GM12872 (cell line): ENCODE data around the gene CDKL4.

Source experiments
- TF ChIP-seq, protein P1 (sequence below): IDR thresholded peaks from 3 replicates; pipeline ENCODE4 v1.5.1; 2011; ENCODE audit warnings: low read depth, mild to moderate bottlenecking, low read length, moderate library complexity; ENCODE audit not compliant: insufficient read depth

Gene CDKL4

DNA sequence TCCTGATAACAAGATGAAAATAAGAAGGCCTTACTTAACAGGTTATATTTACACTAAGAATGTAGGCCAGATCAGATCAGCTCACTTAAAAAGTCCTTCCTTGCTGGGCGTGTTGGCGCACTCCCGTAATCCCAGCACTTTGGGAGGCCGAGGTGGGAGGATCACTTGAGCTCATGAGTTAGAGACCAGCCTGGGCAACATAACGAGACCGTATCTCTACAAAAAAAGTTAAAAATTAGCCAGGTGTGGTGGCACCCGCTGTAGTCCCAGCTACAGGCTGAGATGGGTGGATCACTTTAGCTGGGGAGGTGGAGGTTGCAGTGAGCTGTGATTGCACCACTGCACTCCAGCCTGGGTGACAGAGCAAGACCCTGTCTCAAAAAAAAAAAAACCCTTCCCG lies 69.7 kb downstream of the CDKL4 start:
- TF ChIP-seq, protein P1, sequence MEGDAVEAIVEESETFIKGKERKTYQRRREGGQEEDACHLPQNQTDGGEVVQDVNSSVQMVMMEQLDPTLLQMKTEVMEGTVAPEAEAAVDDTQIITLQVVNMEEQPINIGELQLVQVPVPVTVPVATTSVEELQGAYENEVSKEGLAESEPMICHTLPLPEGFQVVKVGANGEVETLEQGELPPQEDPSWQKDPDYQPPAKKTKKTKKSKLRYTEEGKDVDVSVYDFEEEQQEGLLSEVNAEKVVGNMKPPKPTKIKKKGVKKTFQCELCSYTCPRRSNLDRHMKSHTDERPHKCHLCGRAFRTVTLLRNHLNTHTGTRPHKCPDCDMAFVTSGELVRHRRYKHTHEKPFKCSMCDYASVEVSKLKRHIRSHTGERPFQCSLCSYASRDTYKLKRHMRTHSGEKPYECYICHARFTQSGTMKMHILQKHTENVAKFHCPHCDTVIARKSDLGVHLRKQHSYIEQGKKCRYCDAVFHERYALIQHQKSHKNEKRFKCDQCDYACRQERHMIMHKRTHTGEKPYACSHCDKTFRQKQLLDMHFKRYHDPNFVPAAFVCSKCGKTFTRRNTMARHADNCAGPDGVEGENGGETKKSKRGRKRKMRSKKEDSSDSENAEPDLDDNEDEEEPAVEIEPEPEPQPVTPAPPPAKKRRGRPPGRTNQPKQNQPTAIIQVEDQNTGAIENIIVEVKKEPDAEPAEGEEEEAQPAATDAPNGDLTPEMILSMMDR, result no peak

DNA sequence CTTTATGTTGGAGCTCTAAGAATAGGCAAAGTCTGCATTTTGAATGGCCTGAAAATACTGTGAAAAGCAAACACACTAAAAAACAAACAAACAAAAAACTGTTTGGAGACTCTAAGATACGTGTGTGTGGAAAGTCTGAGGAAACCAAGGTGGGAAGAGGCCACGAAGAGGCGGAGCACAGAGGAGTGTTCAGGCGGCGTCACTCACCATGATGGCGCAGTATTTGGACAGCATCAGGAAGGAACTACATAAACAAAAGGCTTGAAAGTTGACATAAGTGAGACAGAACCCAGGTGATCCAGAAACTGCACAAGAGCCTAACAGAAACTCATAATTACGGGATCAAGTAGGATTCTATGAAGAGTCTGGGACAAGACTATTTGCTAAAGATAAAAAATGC lies 72.1 kb downstream of the CDKL4 start:
- TF ChIP-seq, protein P1, result no peak

DNA sequence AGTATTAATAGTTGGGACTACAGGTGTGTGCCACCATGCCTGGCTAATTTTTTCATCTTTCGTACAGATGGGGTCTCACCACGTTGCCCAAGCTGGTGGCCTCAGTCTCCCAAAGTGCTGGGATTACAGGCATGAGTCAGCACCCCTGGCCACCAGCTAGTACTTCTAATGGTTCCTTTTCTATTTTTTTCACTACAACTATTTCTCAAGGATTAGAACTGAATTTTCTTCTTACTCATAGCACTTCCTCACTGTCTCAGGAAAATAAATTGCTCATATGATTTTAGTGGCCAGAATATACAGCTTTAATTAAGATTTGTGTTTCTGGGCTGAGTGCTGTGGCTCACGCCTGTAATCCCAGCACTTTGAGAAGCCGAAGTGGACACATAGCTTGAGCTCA lies 79.7 kb downstream of the CDKL4 start:
- TF ChIP-seq, protein P1, result no peak

DNA sequence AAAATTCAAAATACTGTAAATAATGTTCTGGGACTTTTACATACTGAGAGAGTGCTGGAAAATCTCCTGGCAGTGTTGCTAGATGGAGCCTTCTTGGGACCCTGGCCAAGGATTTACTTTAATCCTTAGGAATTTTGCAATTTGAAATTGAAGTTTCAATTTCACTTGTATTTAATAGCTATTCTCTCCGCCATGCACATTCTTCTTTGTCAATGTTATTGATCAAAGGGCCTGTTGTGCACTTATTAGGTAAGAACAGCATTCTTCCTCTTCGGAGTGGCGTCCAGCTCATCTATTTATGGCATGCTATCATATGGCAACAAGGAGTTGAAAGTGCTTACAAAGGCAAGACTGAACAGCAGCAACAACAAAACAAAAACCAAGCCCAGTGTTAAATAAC lies 82.8 kb downstream of the CDKL4 start:
- TF ChIP-seq, protein P1, result no peak

DNA sequence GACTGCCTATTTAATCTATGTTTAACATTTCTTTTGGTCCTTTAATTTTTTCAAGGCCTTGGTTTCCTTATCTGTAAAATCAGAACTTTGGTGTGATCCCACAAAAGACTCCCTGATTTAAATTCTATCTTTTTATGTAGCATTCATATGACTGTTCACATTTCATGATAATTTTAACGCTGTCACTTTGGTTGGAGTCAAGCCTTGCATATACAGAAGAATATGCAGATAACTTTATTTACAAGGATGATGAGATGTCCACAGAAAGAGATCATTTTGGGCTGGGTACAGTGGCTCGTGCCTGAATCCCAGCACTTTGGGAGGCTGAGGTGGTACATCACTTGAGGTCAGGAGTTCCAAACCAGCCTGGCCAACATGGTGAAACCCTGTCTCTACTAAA lies 84.5 kb downstream of the CDKL4 start:
- TF ChIP-seq, protein P1, result no peak

DNA sequence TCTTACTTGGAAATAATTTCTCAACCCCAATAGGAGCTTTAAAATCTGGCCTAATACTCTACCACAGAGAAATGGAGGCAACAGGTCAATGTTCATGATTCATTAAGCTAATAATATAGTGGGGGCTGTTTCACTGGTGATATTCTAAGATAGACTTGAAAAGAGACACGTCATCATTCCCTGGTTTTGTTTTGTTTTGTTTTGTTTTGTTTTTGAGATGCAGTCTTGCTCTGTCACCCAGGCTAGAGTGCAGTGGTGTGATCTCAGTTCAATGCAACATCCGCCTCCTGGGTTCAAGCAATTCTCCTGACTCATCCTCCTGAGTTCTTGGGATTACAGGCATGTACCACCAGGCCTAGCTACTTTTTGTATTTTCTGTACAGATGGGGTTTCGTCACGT lies 85.4 kb downstream of the CDKL4 start:
- TF ChIP-seq, protein P1, result no peak

DNA sequence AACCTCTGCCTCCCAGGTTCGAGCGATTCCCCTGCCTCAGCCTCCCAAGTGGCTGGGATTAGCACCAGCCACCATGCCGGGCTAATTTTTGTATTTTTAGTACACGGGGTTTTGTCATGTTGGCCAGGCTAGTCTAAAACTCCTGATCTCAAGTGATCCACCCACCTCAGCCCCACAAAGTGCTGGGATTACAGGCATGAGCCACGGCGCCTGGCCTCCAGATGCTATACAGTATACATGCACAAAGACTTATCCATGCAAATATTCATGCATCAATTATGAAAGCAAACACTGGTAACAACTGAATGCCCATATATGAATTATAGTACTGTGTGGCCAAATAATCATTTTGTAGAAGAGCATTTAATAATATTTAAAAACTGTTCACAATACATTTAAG lies 86.9 kb downstream of the CDKL4 start:
- TF ChIP-seq, protein P1, result no peak

DNA sequence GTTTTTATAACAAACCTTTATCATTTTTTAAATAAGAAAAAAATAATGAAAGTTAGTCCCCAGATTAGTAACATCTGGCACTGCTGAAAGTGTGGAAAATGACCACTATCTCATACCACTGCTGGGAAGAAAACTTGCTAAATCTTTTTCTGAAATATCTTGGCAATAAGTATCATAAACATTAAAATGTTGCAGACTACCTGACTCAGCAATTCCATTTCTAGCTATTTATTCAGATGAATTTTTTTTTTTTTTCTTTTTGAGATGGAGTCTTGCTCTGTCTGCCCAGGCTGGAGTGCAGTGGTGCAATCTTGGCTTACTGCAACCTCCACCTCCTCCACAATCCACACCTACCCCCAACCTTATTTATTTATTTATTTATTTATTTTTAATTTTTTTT lies 87.7 kb downstream of the CDKL4 start:
- TF ChIP-seq, protein P1, result no peak
